ENCODE data around the gene PLEKHG4.

- TF ChIP-seq CTCF (IDR thresholded peaks at IDR 0.05 in 8 of 11, conservative IDR thresholded peaks at IDR 0.05 in 3 of 11) (no peak), POLR2AphosphoS5 (IDR thresholded peaks at IDR 0.05) (no peak), POLR2A (IDR thresholded peaks at IDR 0.05) (no peak)
These were observed 34.1 kb upstream of the PLEKHG4 start for GRCh38 chr16:67245186-67245585.
